Omental fat pad (tissue), 4 donors: Measurements from ENCODE around the gene AFP. TPM values are rescaled to one million over a fixed set of nuclear protein-coding genes. Genes with fewer than 3 reads are reported as not detected.

Experiments used
- ATAC-seq: fragments of 150-250 bp; one replicate; pipeline ENCODE4 v1.9.1; 2016; ENCODE audit warnings: mild to moderate bottlenecking, moderate library complexity; ENCODE audit not compliant: low FRiP score
- DNase-seq: peaks from one replicate; pipeline ENCODE4 v3.0.0-alpha.2; 2019; ENCODE audit warnings: low spot score
- total RNA-seq, 4 donors: library from RNA; depleted of rRNA; stranded (reverse); fragments of >200 nt; gene quantifications; one replicate each; pipeline ENCODE4 v1.1.0, GENCODE V29; 2016
- TF ChIP-seq, protein P1 (sequence below), 3 donors: fragments of 450-650 bp; IDR thresholded peaks; one replicate each; pipeline ENCODE4 v1.5.1; 2016 to 2017; ENCODE audit warnings: antibody characterized with exemption in 3 of 3, mild to moderate bottlenecking in 3 of 3, moderate library complexity in 2 of 3

Gene AFP
- total RNA-seq, 4 donors from 2014 or later, result not detected

DNA sequence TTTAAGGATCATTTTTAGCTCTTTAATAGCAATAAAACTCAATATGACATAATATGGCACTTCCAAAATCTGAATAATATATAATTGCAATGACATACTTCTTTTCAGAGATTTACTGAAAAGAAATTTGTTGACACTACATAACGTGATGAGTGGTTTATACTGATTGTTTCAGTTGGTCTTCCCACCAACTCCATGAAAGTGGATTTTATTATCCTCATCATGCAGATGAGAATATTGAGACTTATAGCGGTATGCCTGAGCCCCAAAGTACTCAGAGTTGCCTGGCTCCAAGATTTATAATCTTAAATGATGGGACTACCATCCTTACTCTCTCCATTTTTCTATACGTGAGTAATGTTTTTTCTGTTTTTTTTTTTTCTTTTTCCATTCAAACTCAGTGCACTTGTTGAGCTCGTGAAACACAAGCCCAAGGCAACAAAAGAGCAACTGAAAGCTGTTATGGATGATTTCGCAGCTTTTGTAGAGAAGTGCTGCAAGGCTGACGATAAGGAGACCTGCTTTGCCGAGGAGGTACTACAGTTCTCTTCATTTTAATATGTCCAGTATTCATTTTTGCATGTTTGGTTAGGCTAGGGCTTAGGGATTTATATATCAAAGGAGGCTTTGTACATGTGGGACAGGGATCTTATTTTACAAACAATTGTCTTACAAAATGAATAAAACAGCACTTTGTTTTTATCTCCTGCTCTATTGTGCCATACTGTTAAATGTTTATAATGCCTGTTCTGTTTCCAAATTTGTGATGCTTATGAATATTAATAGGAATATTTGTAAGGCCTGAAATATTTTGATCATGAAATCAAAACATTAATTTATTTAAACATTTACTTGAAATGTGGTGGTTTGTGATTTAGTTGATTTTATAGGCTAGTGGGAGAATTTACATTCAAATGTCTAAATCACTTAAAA lies 16.6 kb upstream of the AFP start:
- TF ChIP-seq, protein P1, sequence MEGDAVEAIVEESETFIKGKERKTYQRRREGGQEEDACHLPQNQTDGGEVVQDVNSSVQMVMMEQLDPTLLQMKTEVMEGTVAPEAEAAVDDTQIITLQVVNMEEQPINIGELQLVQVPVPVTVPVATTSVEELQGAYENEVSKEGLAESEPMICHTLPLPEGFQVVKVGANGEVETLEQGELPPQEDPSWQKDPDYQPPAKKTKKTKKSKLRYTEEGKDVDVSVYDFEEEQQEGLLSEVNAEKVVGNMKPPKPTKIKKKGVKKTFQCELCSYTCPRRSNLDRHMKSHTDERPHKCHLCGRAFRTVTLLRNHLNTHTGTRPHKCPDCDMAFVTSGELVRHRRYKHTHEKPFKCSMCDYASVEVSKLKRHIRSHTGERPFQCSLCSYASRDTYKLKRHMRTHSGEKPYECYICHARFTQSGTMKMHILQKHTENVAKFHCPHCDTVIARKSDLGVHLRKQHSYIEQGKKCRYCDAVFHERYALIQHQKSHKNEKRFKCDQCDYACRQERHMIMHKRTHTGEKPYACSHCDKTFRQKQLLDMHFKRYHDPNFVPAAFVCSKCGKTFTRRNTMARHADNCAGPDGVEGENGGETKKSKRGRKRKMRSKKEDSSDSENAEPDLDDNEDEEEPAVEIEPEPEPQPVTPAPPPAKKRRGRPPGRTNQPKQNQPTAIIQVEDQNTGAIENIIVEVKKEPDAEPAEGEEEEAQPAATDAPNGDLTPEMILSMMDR (IDR thresholded peaks at IDR 0.05), result no peak
- ATAC-seq, result no peak

GRCh38 chr4:73420615-73421014 lies 15.4 kb upstream of the AFP start:
- DNase-seq (no peak), ATAC-seq (no peak)
- TF ChIP-seq, protein P1 (IDR thresholded peaks at IDR 0.05), result no peak

More for the DNA sequence above, 16.6 kb upstream of the AFP start:
- no peak for DNase-seq

GRCh38 chr4:73421708-73422457 lies 14.1 kb upstream of the AFP start:
- DNase-seq (no peak), ATAC-seq (no peak)
- TF ChIP-seq, protein P1 (IDR thresholded peaks at IDR 0.05), result no peak

GRCh38 chr4:73422458-73422752 lies 13.6 kb upstream of the AFP start:
- ATAC-seq (no peak), DNase-seq (no peak)
- TF ChIP-seq, protein P1 (IDR thresholded peaks at IDR 0.05), result no peak

DNA sequence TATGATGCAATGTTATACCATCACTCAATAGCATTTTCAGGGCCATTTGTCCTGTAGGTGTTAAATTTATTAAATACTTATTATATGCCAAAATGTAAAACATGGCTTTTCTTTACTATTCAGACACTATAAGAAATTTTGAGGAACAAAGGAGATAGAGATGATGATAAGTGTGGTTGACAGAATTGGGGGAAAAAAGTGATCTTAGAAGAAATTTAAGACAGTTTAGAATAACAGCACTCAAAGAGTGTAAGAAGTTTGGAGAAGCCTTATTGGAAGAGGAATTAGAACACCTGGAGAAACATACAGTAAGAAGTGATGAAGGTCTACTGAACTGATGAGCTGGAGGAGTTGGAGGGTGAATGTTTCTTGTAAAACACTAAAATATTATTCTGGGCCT lies 12.8 kb upstream of the AFP start:
- DNase-seq (no peak), ATAC-seq (no peak)
- TF ChIP-seq, protein P1 (IDR thresholded peaks at IDR 0.05), result no peak

- TF ChIP-seq, protein P1 (IDR thresholded peaks at IDR 0.05), result no peak
- DNase-seq, result no peak
- no peak for ATAC-seq
Observed at GRCh38 chr4:73426666-73427065, 9.4 kb upstream of the AFP start.
